GM13977 (cell line): Measurements from ENCODE around the gene SCAMP1.
A peak's percentile ranks its signal among the peaks of the same experiment; 100 is the strongest.

Experiments used
- DNase-seq: peaks from one replicate; pipeline ENCODE4 v3.0.0; 2012; ENCODE audit warnings: low spot score
- in situ Hi-C: fragments of 300-500 bp; cut with MboI; formaldehyde crosslinking; loops from one replicate; pipeline ENCODE4 v1.12.0; 2022; ENCODE audit warnings: low sequenced_read_pairs, low pct_unique_long_range_greater_than_20kb, mixed read lengths, inconsistent platforms; ENCODE audit not compliant: unreplicated experiment
- TF ChIP-seq, protein P1 (sequence below): IDR thresholded peaks from 2 replicates; pipeline ENCODE4 v1.5.1; 2012; ENCODE audit warnings: mild to moderate bottlenecking, control low read depth; ENCODE audit not compliant: insufficient read depth; ENCODE audit errors: extremely low read depth, missing control alignments

Gene SCAMP1, protein sequence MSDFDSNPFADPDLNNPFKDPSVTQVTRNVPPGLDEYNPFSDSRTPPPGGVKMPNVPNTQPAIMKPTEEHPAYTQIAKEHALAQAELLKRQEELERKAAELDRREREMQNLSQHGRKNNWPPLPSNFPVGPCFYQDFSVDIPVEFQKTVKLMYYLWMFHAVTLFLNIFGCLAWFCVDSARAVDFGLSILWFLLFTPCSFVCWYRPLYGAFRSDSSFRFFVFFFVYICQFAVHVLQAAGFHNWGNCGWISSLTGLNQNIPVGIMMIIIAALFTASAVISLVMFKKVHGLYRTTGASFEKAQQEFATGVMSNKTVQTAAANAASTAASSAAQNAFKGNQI

DNA sequence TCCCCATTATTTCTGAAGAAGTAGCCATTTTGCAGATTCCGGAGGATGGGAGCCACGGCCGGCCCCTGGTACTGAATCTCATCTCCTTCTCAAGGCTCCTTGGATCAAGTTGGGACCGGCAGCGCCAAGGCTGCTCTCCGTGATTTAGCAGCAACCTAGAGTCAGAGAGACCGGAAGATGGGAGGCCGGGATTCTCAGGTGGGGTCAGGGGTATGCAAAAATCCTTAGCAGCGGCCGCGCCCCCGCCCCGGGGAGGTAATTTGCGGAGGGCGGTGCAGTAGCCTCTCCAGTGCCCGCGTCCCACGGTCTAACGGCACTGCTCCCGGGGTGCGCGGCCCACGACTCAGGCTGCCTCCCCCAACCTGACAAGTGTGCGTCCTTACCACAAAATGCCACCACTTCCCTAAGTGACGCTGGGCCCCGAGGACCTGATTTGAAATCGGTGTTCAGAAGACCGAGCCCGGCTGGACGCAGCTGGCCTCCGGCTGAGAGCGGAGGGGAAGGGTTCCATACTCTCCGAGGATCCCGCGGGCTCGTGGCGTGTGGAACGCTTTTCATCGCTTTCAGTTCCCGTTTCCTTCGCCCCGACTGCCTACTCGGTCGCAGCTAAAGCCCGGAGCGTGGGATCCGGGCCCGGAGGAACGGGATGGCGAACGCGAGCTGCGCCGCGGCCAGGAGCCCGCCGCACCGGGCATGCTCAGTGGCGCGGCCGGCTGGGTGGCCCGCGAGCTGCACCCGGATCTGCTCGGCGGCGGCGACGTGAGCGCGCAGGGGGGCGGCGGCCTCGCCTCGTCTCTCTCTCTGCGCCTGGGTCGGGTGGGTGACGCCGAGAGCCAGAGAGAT, at the start of gene SCAMP1:
TSS of gene SCAMP1 (plus strand) at position 787 of the 843 bp plus-strand sequence. CDS start at position 842, 55 bp downstream.
- DNase-seq = peak; percentile 94
- in situ Hi-C loops = no loop called here
- TF ChIP-seq, protein P1, sequence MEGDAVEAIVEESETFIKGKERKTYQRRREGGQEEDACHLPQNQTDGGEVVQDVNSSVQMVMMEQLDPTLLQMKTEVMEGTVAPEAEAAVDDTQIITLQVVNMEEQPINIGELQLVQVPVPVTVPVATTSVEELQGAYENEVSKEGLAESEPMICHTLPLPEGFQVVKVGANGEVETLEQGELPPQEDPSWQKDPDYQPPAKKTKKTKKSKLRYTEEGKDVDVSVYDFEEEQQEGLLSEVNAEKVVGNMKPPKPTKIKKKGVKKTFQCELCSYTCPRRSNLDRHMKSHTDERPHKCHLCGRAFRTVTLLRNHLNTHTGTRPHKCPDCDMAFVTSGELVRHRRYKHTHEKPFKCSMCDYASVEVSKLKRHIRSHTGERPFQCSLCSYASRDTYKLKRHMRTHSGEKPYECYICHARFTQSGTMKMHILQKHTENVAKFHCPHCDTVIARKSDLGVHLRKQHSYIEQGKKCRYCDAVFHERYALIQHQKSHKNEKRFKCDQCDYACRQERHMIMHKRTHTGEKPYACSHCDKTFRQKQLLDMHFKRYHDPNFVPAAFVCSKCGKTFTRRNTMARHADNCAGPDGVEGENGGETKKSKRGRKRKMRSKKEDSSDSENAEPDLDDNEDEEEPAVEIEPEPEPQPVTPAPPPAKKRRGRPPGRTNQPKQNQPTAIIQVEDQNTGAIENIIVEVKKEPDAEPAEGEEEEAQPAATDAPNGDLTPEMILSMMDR = peak; percentile 39

DNA sequence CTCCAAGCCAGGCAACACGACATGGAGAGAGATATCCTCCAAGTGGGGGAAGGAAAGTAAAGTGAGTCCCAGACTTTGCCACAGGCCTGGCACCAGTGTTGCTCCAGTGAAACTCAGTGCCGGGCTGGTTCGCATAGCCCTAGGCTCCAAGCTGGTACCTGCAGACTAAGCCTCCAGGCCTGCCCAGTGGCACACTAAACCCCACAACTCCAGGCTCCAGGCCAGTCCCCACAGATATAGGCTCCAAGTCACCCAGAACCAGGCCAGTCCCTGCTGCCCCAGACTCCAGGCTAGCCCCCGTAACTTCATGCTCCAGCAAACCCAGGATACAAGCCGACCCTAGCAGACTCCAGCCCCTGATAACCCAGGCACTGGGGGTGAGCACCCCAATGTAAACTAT, 42.9 kb upstream of the SCAMP1 start:
- TF ChIP-seq, protein P1 = no peak

DNA sequence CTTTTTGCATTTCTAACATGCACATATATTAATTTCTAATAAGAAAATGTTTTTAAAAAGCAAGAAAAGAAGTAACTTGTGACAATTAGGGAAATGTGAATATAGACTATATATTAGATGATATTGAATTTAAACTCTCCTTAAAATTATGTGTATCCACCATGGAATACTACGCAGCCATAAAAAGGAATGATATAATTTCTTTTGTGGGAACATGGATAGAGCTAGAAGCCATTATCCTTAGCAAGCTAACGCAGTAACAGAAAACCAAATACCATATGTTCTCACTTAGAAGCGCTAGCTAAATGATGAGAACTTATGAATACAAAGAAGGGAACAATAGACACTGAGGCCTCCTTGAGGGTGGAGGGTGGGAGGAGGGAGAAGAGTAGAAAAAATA, 42.1 kb upstream of the SCAMP1 start:
- no peak for DNase-seq
- TF ChIP-seq, protein P1 = no peak
- in situ Hi-C loops = no loop called here

More for the DNA sequence above, 42.9 kb upstream of the SCAMP1 start:
- DNase-seq = no peak
- in situ Hi-C loops = no loop called here

DNA sequence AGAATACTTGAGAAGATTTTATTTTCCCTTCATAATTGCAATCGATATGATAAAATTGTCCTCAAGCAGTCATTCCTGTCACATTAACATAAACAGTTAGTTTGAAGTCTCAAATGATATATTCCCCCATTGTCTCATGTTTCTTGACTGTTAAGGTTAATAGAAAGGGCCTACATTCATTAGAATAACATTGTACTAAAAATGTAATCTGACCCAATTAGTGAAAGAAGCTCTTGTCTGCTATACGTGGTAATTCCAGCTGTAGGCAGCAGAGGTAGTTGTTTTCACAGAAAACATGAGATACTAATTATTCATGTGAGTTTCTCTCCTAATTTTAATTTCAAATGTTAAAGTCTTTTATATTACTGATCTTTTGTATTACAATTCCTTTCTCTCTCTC, 40.0 kb upstream of the SCAMP1 start:
- DNase-seq = peak; percentile 30
- in situ Hi-C loops = no loop called here
- TF ChIP-seq, protein P1 = peak; percentile 61

DNA sequence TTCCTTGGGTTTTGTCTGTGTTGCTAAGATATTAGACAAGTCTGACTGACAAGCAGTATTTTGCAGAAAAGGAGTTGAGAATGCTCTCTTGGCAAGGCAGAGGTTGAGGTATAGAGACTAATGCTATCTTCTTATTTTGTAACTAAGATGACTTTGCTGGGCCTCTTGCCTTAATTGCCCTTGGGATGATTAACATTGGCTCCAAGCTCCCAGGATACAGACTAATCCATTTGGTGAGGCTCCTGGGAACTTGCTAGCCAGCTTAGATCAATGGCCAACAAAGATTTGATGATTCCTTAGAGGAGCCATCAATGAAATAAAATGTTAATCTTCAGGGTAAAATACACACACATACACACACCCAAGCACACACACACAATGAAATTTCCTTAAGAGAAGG, 37.2 kb upstream of the SCAMP1 start:
- in situ Hi-C loops = no loop called here

DNA sequence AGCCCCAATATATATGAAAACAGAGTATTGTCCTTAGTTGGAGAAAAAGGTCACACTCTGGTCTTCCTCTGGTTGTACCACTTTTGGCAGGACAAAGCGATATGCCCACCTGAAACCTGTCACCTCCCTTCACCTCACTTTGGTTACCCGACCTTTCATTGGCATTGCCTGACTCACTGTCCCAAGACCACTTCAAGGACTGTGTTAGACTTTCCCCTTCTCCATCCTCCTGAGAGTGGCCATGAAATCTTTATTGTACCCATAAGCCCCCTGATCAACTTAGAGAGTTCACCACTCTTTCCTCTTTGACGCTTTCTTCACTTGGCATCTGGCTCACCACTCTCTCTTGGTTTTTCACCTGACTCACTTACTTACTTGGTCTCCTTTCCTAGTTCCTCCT, 33.5 kb upstream of the SCAMP1 start:
- TF ChIP-seq, protein P1 = no peak
- no peak for DNase-seq
- in situ Hi-C loops = no loop called here

More for the DNA sequence above, 37.2 kb upstream of the SCAMP1 start:
- DNase-seq = no peak
- TF ChIP-seq, protein P1 = no peak
